PC-9 (cell line): ENCODE data around the gene CMTM4.

Source experiments
- CTCF ChIP-seq: fragments of 200-600 bp; sonication (generic); conservative IDR thresholded peaks from 2 replicates; pipeline ENCODE4 v1.6.1; 2017; ENCODE audit warnings: mixed run types, antibody characterized with exemption, mild to moderate bottlenecking, moderate library complexity
- EZH2 ChIP-seq: fragments of 200-600 bp; sonication (generic); IDR thresholded peaks from 2 replicates; pipeline ENCODE4 v1.8.0; 2017; ENCODE audit warnings: antibody characterized with exemption, low read depth

GRCh38 chr16:66574081-66574480 is 122.5 kb downstream of the CMTM4 start:
- no peak for TF ChIP-seq EZH2
- TF ChIP-seq CTCF = no peak
